NCI-H1092 (cell line): ENCODE data around the gene DHH.
"Not testable (repeated sequence)": the region's sequence is repeated elsewhere in the genome, so short reads cannot be mapped to it uniquely, and the experiment has no call there.

ENCODE experiments used
- DNase-seq: peaks from one replicate; lab custom pipeline; 2025; lab: John Stamatoyannopoulos, UW

DHH gene

GRCh38 chr12:49070971-49071370, 23.6 kb downstream of the DHH start:
- DNase-seq = no peak

GRCh38 chr12:49069507-49070346, 24.9 kb downstream of the DHH start, which contains the start of gene RHEBL1:
Gene RHEBL1, minus strand, starts transcription at chr12:49069979. Its CDS starts 194 bp downstream, at chr12:49069785.
- peak; percentile 92 for DNase-seq

- DNase-seq = no peak
Measured at GRCh38 chr12:49068879-49069506, 25.6 kb downstream of the DHH start.

- no peak for DNase-seq
Measured at GRCh38 chr12:49066120-49066519, 28.5 kb downstream of the DHH start.

- DNase-seq = no peak
Measured at GRCh38 chr12:49064767-49065152, 29.8 kb downstream of the DHH start.

GRCh38 chr12:49061916-49062315, 32.7 kb downstream of the DHH start:
- not testable (repeated sequence) for DNase-seq

GRCh38 chr12:49061157-49061650, 33.4 kb downstream of the DHH start:
- no peak for DNase-seq

- peak; percentile 78 for DNase-seq
Measured at GRCh38 chr12:49060237-49061156, 34.1 kb downstream of the DHH start, which contains the start of gene KMT2D. Gene KMT2D, minus strand, starts transcription at chr12:49060794. Its CDS starts 5,470 bp downstream, at chr12:49055324.

- no peak for DNase-seq
Measured at GRCh38 chr12:49059299-49060171, 35.1 kb downstream of the DHH start.

- DNase-seq = no peak
Measured at GRCh38 chr12:49059045-49059298, 35.6 kb downstream of the DHH start.

- no peak for DNase-seq
Measured at GRCh38 chr12:49058366-49059044, 36.1 kb downstream of the DHH start.

GRCh38 chr12:49057888-49058287, 36.7 kb downstream of the DHH start:
- DNase-seq = no peak

GRCh38 chr12:49055978-49056754, 38.4 kb downstream of the DHH start:
- no peak for DNase-seq

- no peak for DNase-seq
Measured at GRCh38 chr12:49055092-49055491, 39.5 kb downstream of the DHH start.

- DNase-seq = no peak
Measured at GRCh38 chr12:49054524-49054923, 40.1 kb downstream of the DHH start.

GRCh38 chr12:49054096-49054495, 40.5 kb downstream of the DHH start:
- no peak for DNase-seq

- no peak for DNase-seq
Measured at GRCh38 chr12:49052451-49053208, 42.0 kb downstream of the DHH start.

- DNase-seq = no peak
Measured at GRCh38 chr12:49051777-49052438, 42.7 kb downstream of the DHH start.

GRCh38 chr12:49051373-49051764, 43.2 kb downstream of the DHH start:
- no peak for DNase-seq
